ENCODE results near the gene GSK3B. TPM values are rescaled to one million over a fixed set of nuclear protein-coding genes. Genes with fewer than 3 reads are reported as not detected.

The GSK3B gene
- polyA plus RNA-seq, 1 donor, result 49.9 TPM

- DNase-seq, result no peak
Measured at GRCh38 chr3:119779731-119780383, 314.4 kb downstream of the GSK3B start.

GRCh38 chr3:119778811-119779210 is 315.4 kb downstream of the GSK3B start:
- DNase-seq, result peak; percentile 11

GRCh38 chr3:119778176-119778575 is 316.1 kb downstream of the GSK3B start:
- DNase-seq, result no peak

GRCh38 chr3:119776304-119776703 is 317.9 kb downstream of the GSK3B start:
- DNase-seq, result no peak

- no peak for DNase-seq
Measured at GRCh38 chr3:119774444-119774843, 319.8 kb downstream of the GSK3B start.

Other genes with a start within 250 kb of the GSK3B start
- 3.4 TPM for gene GPR156, start 190.8 kb upstream of the GSK3B start, polyA plus RNA-seq (ENCODE audit: insufficient read length)